Muscle layer of duodenum (tissue), 2 donors: ENCODE results near the gene MYH14.

ENCODE experiments used
- H3K27ac ChIP-seq: one replicate; pipeline ENCODE4 v1.7.0; 2013; ENCODE audit warnings: mild to moderate bottlenecking, low read length
- H3K27me3 ChIP-seq: one replicate; pipeline ENCODE4 v1.7.0; 2013; ENCODE audit warnings: low read depth, mild to moderate bottlenecking, control low read depth, low read length
- H3K36me3 ChIP-seq, 2 donors: one replicate each; pipeline ENCODE4 v1.7.0; 2013; ENCODE audit warnings: low read length in 2 of 2, control low read depth in 1 of 2, mild to moderate bottlenecking in 1 of 2; ENCODE audit not compliant: insufficient read depth in 2 of 2, control insufficient read depth in 1 of 2
- H3K4me1 ChIP-seq, 2 donors: one replicate each; pipeline ENCODE4 v1.7.0; 2013; ENCODE audit warnings: low read length in 2 of 2, mild to moderate bottlenecking in 2 of 2, control low read depth in 1 of 2, moderate library complexity in 1 of 2; ENCODE audit not compliant: insufficient read depth in 2 of 2, control insufficient read depth in 1 of 2
- H3K4me3 ChIP-seq, 2 donors: one replicate each; pipeline ENCODE4 v1.7.0; 2013; ENCODE audit warnings: low read length in 2 of 2, low read depth in 1 of 2, mild to moderate bottlenecking in 1 of 2
- H3K9me3 ChIP-seq, 2 donors: one replicate each; pipeline ENCODE4 v1.7.0; 2013; ENCODE audit warnings: low read length in 2 of 2, control low read depth in 1 of 2, mild to moderate bottlenecking in 1 of 2; ENCODE audit not compliant: control insufficient read depth in 1 of 2
- donor health status: healthy.

Gene MYH14

DNA sequence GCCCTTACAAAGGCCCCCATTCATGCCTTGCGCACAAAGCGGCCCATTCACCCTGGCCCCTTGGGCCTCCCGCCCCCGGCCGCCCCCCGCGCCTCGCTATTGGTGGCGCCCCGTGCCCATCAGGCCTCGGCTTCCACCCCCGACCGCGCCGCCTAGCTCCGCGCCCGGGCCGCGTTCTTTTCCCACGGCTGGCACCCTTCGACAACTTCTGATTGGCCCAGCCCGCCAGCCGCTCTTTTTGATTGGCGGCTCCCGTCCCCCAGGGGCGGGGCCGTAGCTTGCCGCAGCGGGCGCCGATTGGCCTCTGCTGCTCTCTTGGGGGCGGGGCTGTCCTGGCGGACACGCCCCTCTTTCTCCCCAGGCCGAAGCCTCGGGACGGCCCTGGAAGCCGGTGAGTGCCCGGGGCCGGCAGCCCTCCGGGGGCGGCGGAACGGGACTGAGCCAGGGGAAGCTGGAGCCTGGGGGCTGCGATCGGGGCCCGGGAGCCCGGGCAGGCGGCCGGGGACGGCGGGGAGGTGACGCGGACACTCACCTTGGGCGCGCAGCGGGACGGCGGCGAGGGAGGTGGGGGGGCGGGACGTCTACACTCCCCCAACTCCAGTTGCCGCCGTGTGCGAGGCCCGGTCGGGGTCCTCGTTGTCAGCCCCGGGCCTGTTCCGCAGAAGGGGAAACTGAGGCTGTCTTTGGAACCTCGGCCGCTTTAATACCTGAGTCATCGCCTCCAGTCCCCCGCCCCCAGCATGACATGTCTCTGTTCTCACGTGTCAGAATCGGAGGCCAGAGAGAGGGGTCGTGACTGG lies at the start of gene MYH14:
MYH14 (plus strand) TSS at position 342 of the 800 bp plus-strand sequence. CDS start 6,744 bp downstream, outside the sequence.
- peaks cover 0 to 27% of the 10 kb centered on the region in 2 donors for H3K4me1 ChIP-seq
- H3K27me3 ChIP-seq = peaks cover 22% of the 10 kb centered on the region
- no peaks in the 10 kb centered on the region for H3K9me3 ChIP-seq
- H3K27ac ChIP-seq = peak within 1 kb of the TSS; percentile 51
- peak within 1 kb of the TSS; percentile 42 to 59 for H3K4me3 ChIP-seq
- H3K36me3 ChIP-seq = no peaks in the 10 kb centered on the region

GRCh38 chr19:50154529-50154928 lies 48.9 kb upstream of the MYH14 start:
- H3K27me3 ChIP-seq = no peaks in the 10 kb centered on the region
- H3K9me3 ChIP-seq = peaks cover 0 to 11% of the 10 kb centered on the region in 2 donors
- no peak overlapping the region for H3K27ac ChIP-seq
- H3K36me3 ChIP-seq = no peaks in the 10 kb centered on the region
- H3K4me3 ChIP-seq = no peak overlapping the region
- H3K4me1 ChIP-seq = no peaks in the 10 kb centered on the region

- Histone ChIP-seq H3K36me3 (no peaks in the 10 kb centered on the region), H3K4me1 (no peaks in the 10 kb centered on the region), H3K27ac (no peak overlapping the region), H3K27me3 (no peaks in the 10 kb centered on the region), H3K9me3 (peaks cover 0 to 11% of the 10 kb centered on the region in 2 donors), H3K4me3 (no peak overlapping the region)
Observed at GRCh38 chr19:50155520-50156109, 47.8 kb upstream of the MYH14 start.

- Histone ChIP-seq H3K4me1 (peaks cover 0 to 3% of the 10 kb centered on the region in 2 donors), H3K9me3 (peaks cover 0 to 11% of the 10 kb centered on the region in 2 donors), H3K27me3 (no peaks in the 10 kb centered on the region), H3K4me3 (no peak overlapping the region), H3K27ac (no peak overlapping the region), H3K36me3 (no peaks in the 10 kb centered on the region)
Observed at GRCh38 chr19:50158577-50158976, 44.8 kb upstream of the MYH14 start.

DNA sequence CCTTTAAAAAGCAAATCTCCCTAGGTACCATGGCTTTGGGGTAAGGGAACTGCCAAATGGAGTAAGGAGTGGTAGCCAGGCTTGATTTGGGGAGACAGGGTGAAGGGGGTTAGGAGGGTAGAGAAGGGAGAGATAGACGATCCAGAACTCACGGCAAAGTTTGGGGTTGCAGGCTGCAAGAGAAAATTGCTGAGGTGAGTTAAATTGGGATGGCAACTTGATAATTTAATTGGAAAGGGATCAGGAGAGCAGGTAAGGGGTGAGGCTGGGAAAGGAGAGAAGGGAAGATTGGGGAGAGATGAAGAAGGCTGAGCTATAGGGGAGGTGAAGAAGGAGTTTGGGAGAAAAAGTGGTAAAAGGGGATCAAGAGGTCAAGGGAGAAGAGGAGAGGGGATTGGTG lies 44.3 kb upstream of the MYH14 start:
- peaks cover 0 to 3% of the 10 kb centered on the region in 2 donors for H3K4me1 ChIP-seq
- H3K9me3 ChIP-seq = peaks cover 0 to 11% of the 10 kb centered on the region in 2 donors

DNA sequence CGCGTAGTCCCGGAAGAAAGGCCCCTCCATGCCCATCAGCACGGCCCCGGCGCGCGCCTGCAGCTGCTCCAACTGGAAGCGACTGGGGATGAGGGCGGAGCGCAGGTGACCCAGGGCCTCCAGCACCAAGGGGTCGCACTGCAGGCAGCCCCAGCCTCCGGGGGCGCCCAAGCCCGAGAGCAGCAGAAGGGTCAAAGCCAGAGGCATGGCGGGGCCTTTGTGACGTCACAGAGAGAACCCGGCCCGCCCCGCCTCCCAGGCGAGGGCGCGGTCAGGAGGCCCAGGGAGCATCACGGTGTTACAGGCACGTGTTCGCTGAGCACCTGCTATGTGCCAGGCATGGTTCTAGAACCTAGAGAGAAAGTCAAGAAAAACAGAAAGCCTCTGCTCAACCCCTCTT lies 40.4 kb upstream of the MYH14 start, which contains the start of gene IZUMO2:
IZUMO2 (minus strand) TSS at position 294 of the 400 bp plus-strand sequence; CDS start at position 207, 87 bp downstream.
- peaks cover 0 to 11% of the 10 kb centered on the region in 2 donors for H3K9me3 ChIP-seq
- H3K27ac ChIP-seq = no peak within 1 kb of the TSS
- H3K4me1 ChIP-seq = peaks cover 0 to 3% of the 10 kb centered on the region in 2 donors
- no peaks in the 10 kb centered on the region for H3K27me3 ChIP-seq
- no peak within 1 kb of the TSS for H3K4me3 ChIP-seq
- H3K36me3 ChIP-seq = no peaks in the 10 kb centered on the region

More for the DNA sequence above, 44.3 kb upstream of the MYH14 start:
- Histone ChIP-seq H3K4me3 (no peak overlapping the region), H3K27ac (no peak overlapping the region), H3K27me3 (no peaks in the 10 kb centered on the region), H3K36me3 (no peaks in the 10 kb centered on the region)

GRCh38 chr19:50167314-50167721 lies 36.1 kb upstream of the MYH14 start:
- Histone ChIP-seq H3K4me1 (peaks cover 0 to 3% of the 10 kb centered on the region in 2 donors), H3K9me3 (no peaks in the 10 kb centered on the region), H3K27me3 (no peaks in the 10 kb centered on the region), H3K4me3 (no peak overlapping the region), H3K27ac (no peak overlapping the region), H3K36me3 (no peaks in the 10 kb centered on the region)

- Histone ChIP-seq H3K36me3 (no peaks in the 10 kb centered on the region), H3K9me3 (peaks cover 0 to 5% of the 10 kb centered on the region in 2 donors), H3K4me3 (no peak overlapping the region), H3K27ac (no peak overlapping the region), H3K27me3 (no peaks in the 10 kb centered on the region), H3K4me1 (no peaks in the 10 kb centered on the region)
Observed at GRCh38 chr19:50171752-50172151, 31.7 kb upstream of the MYH14 start.

DNA sequence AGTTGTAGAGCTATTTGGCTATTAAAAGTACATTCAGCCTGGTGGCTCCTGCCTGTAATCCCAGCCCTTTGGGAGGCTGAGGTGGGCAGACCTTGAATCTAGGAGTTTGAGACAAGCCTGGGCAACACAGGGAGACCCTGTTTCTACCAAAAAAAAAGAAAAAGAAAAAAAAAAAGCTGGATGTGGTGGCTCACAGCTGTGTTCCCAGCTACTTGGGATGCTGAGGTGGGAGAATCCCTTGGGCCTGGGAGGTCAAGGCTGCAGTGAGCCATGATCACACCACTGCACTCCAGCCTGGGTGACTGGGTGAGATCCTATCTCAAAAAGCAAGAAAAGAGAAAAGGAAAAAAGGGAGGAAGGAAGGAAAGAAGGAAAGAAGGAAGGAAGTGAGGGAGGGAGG lies 30.7 kb upstream of the MYH14 start:
- Histone ChIP-seq H3K4me1 (no peaks in the 10 kb centered on the region), H3K9me3 (peaks cover 0 to 5% of the 10 kb centered on the region in 2 donors), H3K27me3 (no peaks in the 10 kb centered on the region), H3K27ac (no peak overlapping the region), H3K36me3 (no peaks in the 10 kb centered on the region), H3K4me3 (no peak overlapping the region)

DNA sequence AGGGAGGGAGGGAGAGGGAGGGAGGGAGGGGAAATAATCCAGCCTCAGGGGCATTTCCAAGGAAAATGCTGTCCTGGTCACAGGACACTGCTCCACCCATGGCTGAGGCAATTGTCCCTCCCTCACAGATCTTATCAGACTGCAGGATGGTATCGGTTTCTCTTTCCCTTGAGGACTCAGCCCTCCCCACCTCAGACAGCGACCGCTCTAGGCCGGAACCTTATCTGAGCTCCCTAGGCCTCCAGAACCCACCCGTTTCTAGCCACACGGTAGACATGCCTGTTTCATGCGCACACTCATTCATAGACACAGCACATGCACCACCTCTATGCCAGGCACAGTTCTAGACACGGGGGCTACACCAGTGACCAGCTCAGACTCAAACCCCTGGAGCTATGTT lies 30.3 kb upstream of the MYH14 start:
- H3K4me1 ChIP-seq = no peaks in the 10 kb centered on the region
- no peak overlapping the region for H3K27ac ChIP-seq
- H3K9me3 ChIP-seq = peaks cover 0 to 5% of the 10 kb centered on the region in 2 donors
- H3K36me3 ChIP-seq = no peaks in the 10 kb centered on the region
- no peak overlapping the region for H3K4me3 ChIP-seq
- no peaks in the 10 kb centered on the region for H3K27me3 ChIP-seq

DNA sequence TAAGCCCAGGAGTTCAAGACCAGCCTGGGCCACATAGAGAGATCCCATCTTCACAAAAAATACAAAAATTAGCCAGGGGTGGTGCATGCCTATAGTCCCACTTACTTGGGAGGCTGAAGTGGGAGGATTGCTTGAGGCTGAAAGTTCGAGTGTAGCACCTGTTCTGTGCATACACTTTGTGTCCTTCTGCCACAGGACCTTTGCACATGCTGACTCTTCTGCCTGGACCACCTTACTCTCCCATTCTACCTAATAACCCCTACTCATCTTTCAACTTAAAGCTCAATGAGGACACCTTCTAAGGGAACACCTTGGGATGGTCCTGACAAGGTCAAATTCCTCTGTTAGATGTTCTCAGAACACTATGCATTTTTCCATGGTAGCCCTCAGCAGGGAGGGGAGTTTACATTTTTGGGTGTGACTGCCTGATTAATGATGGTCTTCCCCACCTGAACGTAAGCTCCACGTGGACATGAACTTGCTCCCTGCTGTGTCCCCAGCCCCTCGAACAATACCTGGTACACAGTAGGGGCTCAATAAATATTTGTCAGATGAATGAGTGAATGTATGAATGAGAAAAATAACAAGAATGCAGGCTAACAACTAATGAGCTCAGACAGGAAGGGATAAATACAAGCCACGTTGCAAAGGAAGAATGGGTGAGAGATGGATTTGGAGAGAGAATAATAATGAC lies 29.2 kb upstream of the MYH14 start:
- Histone ChIP-seq H3K4me1 (no peaks in the 10 kb centered on the region), H3K27me3 (no peaks in the 10 kb centered on the region), H3K27ac (no peak overlapping the region), H3K36me3 (no peaks in the 10 kb centered on the region), H3K4me3 (no peak overlapping the region), H3K9me3 (peaks cover 0 to 5% of the 10 kb centered on the region in 2 donors)
